Kidney capillary endothelial cell (primary cell): ENCODE measurements around the gene PTPRN2.
"Not testable (repeated sequence)": the region's sequence is repeated elsewhere in the genome, so short reads cannot be mapped to it uniquely, and the experiment has no call there.

ENCODE experiments used
- DNase-seq: peaks from one replicate; pipeline ENCODE4 v3.0.0-alpha.2; 2018; ENCODE audit warnings: low spot score

Gene PTPRN2

DNA sequence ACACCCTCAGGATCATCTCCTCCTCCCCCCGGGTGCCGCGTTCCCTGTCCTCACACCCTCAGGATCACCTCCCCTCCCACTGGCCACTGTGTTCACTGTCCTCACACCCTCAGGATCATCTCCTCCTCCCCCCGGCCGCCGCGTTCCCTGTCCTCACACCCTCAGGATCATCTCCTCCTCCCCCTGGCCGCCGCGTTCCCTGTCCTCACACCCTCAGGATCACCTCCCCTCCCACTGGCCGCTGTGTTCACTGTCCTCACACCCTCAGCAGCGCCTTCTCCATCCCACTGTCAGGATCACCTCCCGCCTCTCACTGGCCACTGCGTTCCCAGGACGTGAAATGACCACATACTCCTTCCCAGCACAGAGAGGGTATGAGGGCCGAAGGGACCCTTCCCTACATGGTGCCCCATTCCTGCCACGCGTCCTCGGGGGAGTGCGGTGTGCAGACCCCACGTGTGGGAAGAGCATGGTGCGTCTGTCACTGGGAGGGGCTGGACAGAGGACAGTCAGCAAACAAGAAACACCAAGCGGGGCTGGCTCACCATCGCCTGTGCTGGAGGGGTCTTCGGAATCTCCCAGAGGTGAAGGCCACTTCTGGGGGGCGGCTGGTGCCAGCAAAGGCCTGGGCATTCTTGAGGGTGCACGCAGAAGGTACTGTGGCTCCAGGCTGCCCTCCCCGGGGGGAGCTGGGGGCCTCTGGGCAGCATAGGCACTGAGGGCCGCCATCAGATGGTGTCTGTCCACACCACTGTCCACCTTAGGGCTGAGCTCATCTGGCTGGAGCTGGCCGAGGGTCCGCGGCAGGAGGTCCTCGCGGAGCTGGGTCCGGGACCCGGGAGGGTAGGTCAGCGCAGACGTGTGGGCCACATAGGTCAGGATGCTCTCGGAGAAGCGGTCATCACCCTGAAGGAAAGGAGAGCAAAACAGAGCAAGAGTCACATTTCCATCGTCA is 421.0 kb downstream of the PTPRN2 start:
- no peak for DNase-seq

DNA sequence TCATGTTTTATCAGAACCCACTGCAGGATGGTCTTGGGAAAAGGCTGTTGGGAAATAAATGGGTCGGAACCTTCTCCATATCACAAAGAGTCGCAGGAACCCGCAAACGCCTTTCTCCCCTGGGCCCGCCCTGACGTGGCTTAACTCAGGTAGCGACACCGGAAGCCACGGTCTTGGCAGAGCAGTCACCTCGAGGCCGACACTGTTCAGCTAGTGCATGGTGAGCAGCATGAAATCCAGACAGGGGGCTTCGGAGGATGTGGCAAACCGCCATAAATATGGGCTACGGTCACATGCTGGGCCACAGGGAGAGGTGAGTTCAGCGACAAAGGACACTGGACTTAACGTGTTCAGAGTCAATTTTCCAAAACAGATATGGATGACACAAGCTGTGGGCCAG is 421.9 kb downstream of the PTPRN2 start:
- no peak for DNase-seq

- DNase-seq: no peak
Measured at GRCh38 chr7:158164101-158165095, 423.2 kb downstream of the PTPRN2 start.

- DNase-seq: no peak
Measured at GRCh38 chr7:158161194-158161593, 426.4 kb downstream of the PTPRN2 start.

GRCh38 chr7:158160199-158160598 is 427.4 kb downstream of the PTPRN2 start:
- DNase-seq: no peak

- no peak for DNase-seq
Measured at GRCh38 chr7:158157460-158157859, 430.2 kb downstream of the PTPRN2 start.

DNA sequence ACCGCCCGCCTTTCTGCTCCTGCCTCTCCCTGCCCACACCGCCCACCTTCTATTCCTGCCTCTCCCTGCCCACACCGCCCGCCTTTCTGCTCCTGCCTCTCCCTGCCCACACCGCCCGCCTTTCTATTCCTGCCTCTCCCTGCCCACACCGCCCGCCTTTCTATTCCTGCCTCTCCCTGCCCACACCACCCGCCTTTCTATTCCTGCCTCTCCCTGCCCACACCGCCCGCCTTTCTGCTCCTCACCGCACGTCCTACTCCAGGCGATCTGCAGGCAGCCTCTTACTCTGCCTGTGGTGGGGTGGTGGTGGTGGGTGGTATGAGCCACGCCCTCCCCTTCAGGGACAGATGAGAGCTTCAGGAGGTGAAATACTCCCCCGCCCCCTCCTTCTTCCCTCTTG is 436.4 kb downstream of the PTPRN2 start:
- not testable (repeated sequence) for DNase-seq

GRCh38 chr7:158150234-158150633 is 437.4 kb downstream of the PTPRN2 start:
- no peak for DNase-seq

DNA sequence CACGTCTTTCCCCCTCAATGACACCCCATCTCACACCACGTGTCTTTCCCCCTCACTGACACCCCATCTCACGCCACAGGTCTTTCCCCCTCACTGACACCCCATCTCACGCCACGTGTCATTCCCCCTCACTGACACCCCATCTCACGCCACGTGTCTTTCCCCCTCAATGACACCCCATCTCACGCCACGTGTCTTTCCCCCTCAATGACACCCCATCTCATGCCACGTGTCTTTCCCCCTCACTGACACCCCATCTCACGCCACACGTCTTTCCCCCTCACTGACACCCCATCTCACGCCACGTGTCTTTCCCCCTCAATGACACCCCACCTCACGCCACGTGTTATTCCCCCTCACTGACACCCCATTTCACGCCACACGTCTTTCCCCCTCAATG is 440.2 kb downstream of the PTPRN2 start:
- not testable (repeated sequence) for DNase-seq

DNA sequence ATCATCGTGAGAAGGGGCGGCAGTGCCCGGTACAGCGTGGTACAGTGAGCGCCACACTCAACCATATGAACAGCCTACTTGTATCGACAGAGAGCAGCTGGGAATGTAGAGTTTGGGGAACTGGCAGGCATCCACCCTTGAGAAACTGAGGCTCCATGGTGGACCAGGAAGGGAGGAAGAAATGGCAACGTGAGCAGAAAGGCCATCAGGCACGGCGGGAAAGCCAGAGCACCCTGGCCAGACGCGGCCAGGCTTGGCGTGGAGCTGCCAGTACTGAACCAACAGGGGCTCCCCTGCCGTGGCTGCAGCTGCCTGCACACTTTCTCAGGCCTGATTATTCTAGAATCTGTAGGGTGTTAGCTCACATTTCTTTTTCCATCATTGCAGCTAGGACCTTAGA is 442.3 kb downstream of the PTPRN2 start:
- DNase-seq: no peak

DNA sequence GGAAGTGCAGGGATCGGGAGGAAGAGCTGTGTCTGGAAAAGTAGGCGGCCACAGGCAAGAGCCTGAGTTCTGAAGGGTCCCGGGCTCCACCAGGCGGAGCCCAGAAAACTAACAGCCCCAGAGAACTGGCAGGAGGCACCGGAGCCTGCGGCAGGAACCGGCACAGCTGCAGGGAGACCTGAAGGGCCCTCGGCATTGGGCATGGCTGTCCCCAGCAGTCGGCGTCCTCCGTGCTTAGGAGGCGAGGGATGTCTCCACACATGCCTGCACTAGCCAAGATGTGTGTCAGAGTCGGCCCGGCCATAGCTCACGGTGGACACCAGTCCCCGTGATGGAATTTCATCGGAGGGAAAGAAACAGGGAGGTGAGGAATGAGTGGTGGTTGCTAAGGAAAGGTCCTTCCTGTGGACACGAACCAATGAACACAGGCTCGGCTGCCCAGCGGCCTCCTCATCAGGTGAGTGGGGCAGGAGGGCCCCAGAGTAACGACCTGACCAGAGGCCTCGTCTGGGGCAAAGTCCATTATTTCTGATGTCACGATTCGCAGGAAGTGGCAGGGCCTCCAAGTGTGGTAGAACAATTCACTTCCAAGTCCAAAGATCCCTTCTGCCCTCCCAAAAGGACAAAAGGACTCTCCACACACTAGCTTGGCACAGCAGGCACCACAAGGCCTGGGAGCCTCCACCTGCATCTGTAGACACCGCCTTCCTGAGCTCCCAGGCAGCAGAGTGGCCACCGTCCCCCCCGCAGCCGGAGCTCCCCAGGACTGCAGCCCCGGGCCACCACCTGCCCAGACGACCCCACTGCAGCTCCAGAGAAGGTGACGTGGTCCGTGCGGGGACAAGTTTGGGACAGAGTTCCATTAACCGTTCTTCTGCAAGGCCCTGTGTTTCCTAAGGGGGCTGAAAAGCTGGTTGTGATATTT is 444.2 kb downstream of the PTPRN2 start:
- no peak for DNase-seq

- DNase-seq: no peak
Measured at GRCh38 chr7:158142657-158143056, 445.0 kb downstream of the PTPRN2 start.

DNA sequence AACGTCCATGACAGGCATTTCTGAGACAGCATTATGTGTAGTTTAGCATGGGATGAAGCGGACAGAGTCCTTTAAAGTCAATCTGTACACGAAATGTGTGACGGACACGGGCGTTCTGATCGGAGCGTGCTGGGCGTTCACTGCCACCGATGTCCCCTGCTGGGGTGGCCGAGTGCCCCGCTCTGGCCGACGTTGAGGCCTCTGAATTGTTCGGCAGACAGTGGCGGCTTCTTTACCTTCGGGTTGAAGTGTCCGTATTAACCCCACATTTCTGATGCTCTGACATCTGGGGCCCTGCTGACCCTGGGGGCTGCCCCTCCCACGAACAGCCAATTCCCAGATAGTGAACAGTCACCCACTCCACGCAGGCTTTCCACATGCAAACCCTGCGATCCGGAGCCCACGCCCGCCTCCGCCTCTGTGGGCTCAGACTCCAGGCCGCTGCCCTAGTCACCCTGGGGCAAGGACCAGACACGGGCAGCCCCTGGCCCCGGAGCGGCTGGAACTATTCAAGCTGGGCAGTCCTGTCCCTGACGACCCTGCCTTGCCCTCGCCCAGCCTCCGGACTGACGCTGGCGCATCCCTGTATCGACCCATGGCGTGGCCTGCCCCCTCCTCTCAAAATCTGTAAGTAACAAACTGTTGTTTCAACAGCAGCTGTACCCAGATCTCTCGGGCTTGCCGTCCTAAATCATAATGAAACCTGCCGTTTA is 445.7 kb downstream of the PTPRN2 start:
- DNase-seq: no peak

DNA sequence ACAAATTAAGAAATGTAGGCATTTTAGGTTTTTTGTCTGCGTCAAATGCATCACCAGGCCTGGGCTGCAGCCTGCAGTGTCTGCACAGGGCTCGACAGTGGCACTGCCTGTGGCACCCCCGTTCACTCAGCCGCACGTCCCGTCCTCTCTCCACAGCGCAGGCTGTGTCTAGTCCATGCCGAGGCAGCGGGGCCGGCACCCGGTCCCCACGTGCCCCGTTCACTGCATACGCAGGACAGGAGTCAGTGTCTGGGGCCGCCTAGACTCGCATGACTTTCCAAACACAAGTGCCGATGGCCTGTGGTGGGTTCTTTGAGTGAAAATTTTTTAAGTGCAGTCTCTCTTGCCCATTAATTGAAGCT is 446.4 kb downstream of the PTPRN2 start:
- no peak for DNase-seq

GRCh38 chr7:158140538-158141220 is 446.9 kb downstream of the PTPRN2 start:
- no peak for DNase-seq

- DNase-seq: no peak
Measured at GRCh38 chr7:158139499-158139898, 448.1 kb downstream of the PTPRN2 start.

GRCh38 chr7:158138329-158138597 is 449.4 kb downstream of the PTPRN2 start:
- DNase-seq: no peak

- no peak for DNase-seq
Measured at GRCh38 chr7:158137516-158138328, 449.9 kb downstream of the PTPRN2 start.

GRCh38 chr7:158135931-158136330 is 451.7 kb downstream of the PTPRN2 start:
- no peak for DNase-seq

DNA sequence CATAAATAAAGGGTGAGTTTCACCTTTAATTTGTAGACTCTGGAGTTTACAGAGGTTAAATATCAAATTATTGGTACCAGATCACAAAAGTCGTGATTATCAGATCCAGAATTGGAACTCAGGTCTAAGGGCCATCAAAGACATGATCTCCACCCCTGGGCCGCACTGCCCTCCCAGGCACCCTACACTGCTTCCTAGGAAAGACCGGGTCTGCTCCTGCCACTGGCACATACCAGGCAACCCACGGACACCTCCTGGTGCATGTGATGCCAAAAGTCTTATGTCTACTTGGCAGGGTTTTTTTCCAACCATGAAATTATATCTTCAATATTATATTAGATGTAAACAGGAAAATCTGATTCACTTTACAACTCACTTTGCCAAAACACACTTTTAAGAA is 452.8 kb downstream of the PTPRN2 start:
- no peak for DNase-seq
